Smooth muscle cell (in vitro differentiated cells): ENCODE data around the gene BMPR1A. TPM values are rescaled to one million over a fixed set of nuclear protein-coding genes. Genes with fewer than 3 reads are reported as not detected.
"Not testable (repeated sequence)": the region's sequence is repeated elsewhere in the genome, so short reads cannot be mapped to it uniquely, and the experiment has no call there.

Experiments used
- DNase-seq: peaks from one replicate; lab custom pipeline; 2025; ENCODE audit not compliant: unreplicated experiment; lab: John Stamatoyannopoulos, UW
- H2AFZ ChIP-seq: fragments of 200-600 bp; sonication (generic); 2 replicates; pipeline ENCODE4 v1.6.0; 2016; ENCODE audit warnings: antibody characterized with exemption, low read depth, mild to moderate bottlenecking
- H3F3A ChIP-seq: fragments of 200-600 bp; sonication (generic); 2 replicates; pipeline ENCODE4 v1.6.0; 2017; ENCODE audit warnings: antibody characterized with exemption, low read depth
- H3K27ac ChIP-seq: fragments of 200-600 bp; sonication (generic); 2 replicates; pipeline ENCODE4 v1.5.1; 2016; ENCODE audit warnings: low read depth, mild to moderate bottlenecking
- H3K27me3 ChIP-seq: fragments of 200-600 bp; sonication (generic); 2 replicates; pipeline ENCODE4 v1.6.1; 2016; ENCODE audit warnings: low read depth, mild to moderate bottlenecking
- H3K36me3 ChIP-seq: fragments of 200-600 bp; sonication (generic); 2 replicates; pipeline ENCODE4 v1.5.1; 2016; ENCODE audit warnings: low read depth
- H3K4me1 ChIP-seq: fragments of 200-600 bp; sonication (generic); 2 replicates; pipeline ENCODE4 v1.5.1; 2016; ENCODE audit warnings: low read depth
- H3K4me2 ChIP-seq: fragments of 200-600 bp; sonication (generic); 2 replicates; pipeline ENCODE4 v1.6.0; 2016; ENCODE audit warnings: mild to moderate bottlenecking
- H3K4me3 ChIP-seq: fragments of 200-600 bp; sonication (generic); 2 replicates; pipeline ENCODE4 v1.5.1; 2016; ENCODE audit warnings: mild to moderate bottlenecking
- H3K79me2 ChIP-seq: fragments of 200-600 bp; sonication (generic); 2 replicates; pipeline ENCODE4 v1.6.0; 2016; ENCODE audit warnings: low read depth, mild to moderate bottlenecking
- H3K9ac ChIP-seq: fragments of 200-600 bp; sonication (generic); 2 replicates; pipeline ENCODE4 v1.6.0; 2016; ENCODE audit warnings: low read depth
- H3K9me3 ChIP-seq: fragments of 200-600 bp; sonication (generic); replicated peaks from 2 replicates; pipeline ENCODE4 v1.5.1; 2016; ENCODE audit warnings: low read depth
- H4K20me1 ChIP-seq: fragments of 200-600 bp; sonication (generic); 2 replicates; pipeline ENCODE4 v1.6.0; 2016; ENCODE audit warnings: low read depth
- CTCF ChIP-seq: fragments of 200-600 bp; sonication (generic); IDR thresholded peaks from 2 replicates; pipeline ENCODE4 v1.5.1; 2017; ENCODE audit warnings: borderline replicate concordance, mild to moderate bottlenecking, antibody characterized with exemption; ENCODE audit not compliant: insufficient read depth, poor library complexity, severe bottlenecking
- WGBS: methylation state at CpG from one replicate; pipeline ENCODE4 v1.1.7; 2016; ENCODE audit warnings: low lambda C conversion rate; 5-methylcytosine and 5-hydroxymethylcytosine counted together
- polyA plus RNA-seq: library from polyadenylated mRNA; unstranded; fragments of >200 nt; fragmentation: Nextera tagmentation; extraction: Ambion mirVana; gene quantifications from 2 replicates; pipeline ENCODE4 v1.2.1, GENCODE V29; 2016
- total RNA-seq: library from RNA; depleted of rRNA; stranded (reverse); fragments of >200 nt; gene quantifications from 2 replicates; pipeline ENCODE4 v1.2.3, GENCODE V29; 2014

Gene BMPR1A
- total and polyA plus RNA-seq, 2 experiments from 2014 or later: 15.5 to 80.9 TPM

- H3K79me2 ChIP-seq: no peaks in the 10 kb centered on the region
- no peak overlapping the region for H3K4me3 ChIP-seq
- H3K27ac ChIP-seq: no peak overlapping the region
- TF ChIP-seq CTCF: no peak
- H3K4me1 ChIP-seq: no peaks in the 10 kb centered on the region
- no peak overlapping the region for H3K9ac ChIP-seq
- 68% methylated on average over 4 of the region's 4 CpGs for WGBS
- H2AFZ ChIP-seq: no peak overlapping the region
- H3F3A ChIP-seq: no peaks in the 10 kb centered on the region
- H3K27me3 ChIP-seq: no peaks in the 10 kb centered on the region
- DNase-seq: no peak
- H3K4me2 ChIP-seq: no peak overlapping the region
- H3K9me3 ChIP-seq: no peaks in the 10 kb centered on the region
- H3K36me3 ChIP-seq: no peaks in the 10 kb centered on the region
- no peaks in the 10 kb centered on the region for H4K20me1 ChIP-seq
These were observed 22.0 kb upstream of the BMPR1A start for GRCh38 chr10:86734207-86734988.

DNA sequence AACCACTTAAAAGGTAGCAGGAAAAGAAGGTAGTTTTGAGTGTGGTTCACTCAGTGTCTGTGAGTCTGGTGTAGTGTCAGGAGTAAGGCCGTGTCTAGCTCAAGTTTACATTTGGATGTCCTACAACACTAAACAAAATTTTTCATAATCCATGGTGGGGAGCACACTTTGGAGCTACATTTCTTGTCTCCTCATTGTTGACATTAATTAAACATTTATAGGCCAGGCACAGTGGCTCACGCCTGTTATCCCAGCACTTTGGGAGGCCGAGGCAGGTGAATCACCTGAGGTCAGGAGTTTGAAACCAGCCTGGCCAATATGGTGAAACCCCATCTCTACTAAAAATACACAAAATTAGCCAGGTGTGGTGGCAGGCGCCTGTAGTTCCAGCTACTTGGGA, 21.1 kb upstream of the BMPR1A start:
- H3K36me3 ChIP-seq, H3K27me3 ChIP-seq, DNase-seq, H3K4me2 ChIP-seq, H3K9me3 ChIP-seq, H3K4me3 ChIP-seq, H2AFZ ChIP-seq, H3K27ac ChIP-seq, H3K79me2 ChIP-seq, H3F3A ChIP-seq, H4K20me1 ChIP-seq, H3K4me1 ChIP-seq, H3K9ac ChIP-seq: not testable (repeated sequence)
- WGBS: 95% methylated on average over 4 of the region's 4 CpGs

DNA sequence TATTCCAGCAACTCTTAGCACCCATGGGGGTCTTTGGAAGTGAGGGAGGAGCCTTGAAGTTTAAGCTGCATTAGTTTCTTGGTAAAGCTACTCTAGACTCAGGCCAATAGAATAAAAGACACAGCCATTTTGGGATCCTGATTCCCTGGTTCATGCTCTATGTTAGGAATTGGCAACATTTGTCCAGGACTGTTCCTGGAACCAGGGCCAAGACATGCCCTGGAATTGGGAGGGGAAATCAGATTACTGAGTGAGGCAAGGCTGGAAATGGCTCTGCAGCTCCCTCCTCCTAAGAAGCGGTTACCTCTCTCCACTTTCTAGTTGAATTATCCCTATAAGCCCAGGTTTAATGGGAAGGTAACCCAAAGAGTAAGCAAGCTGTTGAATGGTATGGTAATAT, 14.2 kb upstream of the BMPR1A start:
- H3K79me2 ChIP-seq: no peaks in the 10 kb centered on the region
- no peaks in the 10 kb centered on the region for H3K36me3 ChIP-seq
- H3K27me3 ChIP-seq: no peaks in the 10 kb centered on the region
- H3K4me1 ChIP-seq: no peaks in the 10 kb centered on the region
- no peaks in the 10 kb centered on the region for H4K20me1 ChIP-seq
- WGBS: 100% methylated on average over 1 of the region's 1 CpG
- H3K9ac ChIP-seq: no peak overlapping the region
- DNase-seq: no peak
- no peak overlapping the region for H3K4me2 ChIP-seq
- H2AFZ ChIP-seq: no peak overlapping the region
- H3K27ac ChIP-seq: no peak overlapping the region
- no peaks in the 10 kb centered on the region for H3F3A ChIP-seq
- TF ChIP-seq CTCF: no peak
- H3K9me3 ChIP-seq: no peaks in the 10 kb centered on the region
- H3K4me3 ChIP-seq: no peak overlapping the region

- Histone ChIP-seq H3K27ac (no peak overlapping the region), H3K9me3 (no peaks in the 10 kb centered on the region), H3K9ac (no peak overlapping the region), H3K27me3 (no peaks in the 10 kb centered on the region), H3K36me3 (no peaks in the 10 kb centered on the region), H3K4me2 (no peak overlapping the region), H3K4me3 (no peak overlapping the region), H3K4me1 (no peaks in the 10 kb centered on the region), H4K20me1 (no peaks in the 10 kb centered on the region), H3K79me2 (no peaks in the 10 kb centered on the region), H2AFZ (no peak overlapping the region), H3F3A (no peaks in the 10 kb centered on the region)
- 79% methylated on average over 7 of the region's 7 CpGs for WGBS
- no peak for TF ChIP-seq CTCF
- no peak for DNase-seq
These were observed 12.2 kb upstream of the BMPR1A start for GRCh38 chr10:86744067-86744725.
